ENCODE measurements around the gene PDE11A. TPM values are rescaled to one million over a fixed set of nuclear protein-coding genes. Genes with fewer than 3 reads are reported as not detected.

PDE11A gene
- total and polyA plus RNA-seq, 4 donors = 0.03 to 1.2 (median 0.58) TPM

DNA sequence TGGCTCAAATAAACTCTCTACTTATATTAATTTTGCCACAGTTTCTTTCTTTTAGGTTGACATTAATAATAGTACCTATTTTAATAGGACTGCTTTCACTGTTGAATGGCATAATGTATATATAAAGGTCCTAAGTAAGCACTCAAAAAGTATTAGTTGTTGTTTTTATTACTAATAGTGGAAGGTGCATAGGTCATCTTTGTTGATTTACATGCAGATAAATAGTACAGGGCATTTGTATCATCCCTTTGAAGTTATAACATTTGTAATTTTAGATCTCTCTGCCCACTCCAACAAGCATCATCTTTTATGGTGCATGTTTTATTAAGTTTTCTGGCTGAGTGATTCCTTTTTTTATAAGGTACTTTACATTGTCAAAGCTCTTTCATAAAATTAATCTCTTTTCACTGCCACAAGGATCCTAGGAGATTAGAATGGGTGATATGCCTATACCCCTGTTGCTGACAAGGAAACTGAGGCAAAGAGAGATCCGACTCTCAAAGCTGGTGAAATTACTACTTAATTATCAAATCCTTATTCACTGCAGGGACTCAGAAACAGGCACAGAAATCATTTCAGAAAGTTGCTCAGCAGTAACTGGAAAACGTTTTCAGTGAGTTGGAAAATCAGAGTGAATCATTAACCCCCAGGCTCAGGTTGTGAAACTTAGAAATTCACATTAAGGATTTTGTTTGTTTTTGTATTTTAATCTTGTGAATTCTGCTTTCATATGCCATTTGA is 380.4 kb downstream of the PDE11A start:
- 48 to 59% methylated on average over 2 of the region's 2 CpGs for WGBS, 2 donors
- no peaks in the 10 kb centered on the region for H3K4me1 ChIP-seq (ENCODE audit: control insufficient read depth in 1 of 2, insufficient read depth in 2 of 2, low read length in 2 of 2)
- DNase-seq (no peak), ATAC-seq (ENCODE audit: low FRiP score) (no peak)
- H3K27me3 ChIP-seq (ENCODE audit: control insufficient read depth in 1 of 2, insufficient read depth in 2 of 2, low read length in 1 of 2) = no peaks in the 10 kb centered on the region
- H3K36me3 ChIP-seq (ENCODE audit: control insufficient read depth in 1 of 2, insufficient read depth in 2 of 2, low read length in 1 of 2) = no peaks in the 10 kb centered on the region
- H3K27ac ChIP-seq (ENCODE audit: low read depth in 1 of 2, low read length in 2 of 2) = no peak overlapping the region
- H3K4me3 ChIP-seq (ENCODE audit: low read length in 2 of 2) = no peak overlapping the region
- peaks cover 1% of the 10 kb centered on the region for H3K9me3 ChIP-seq (ENCODE audit: control insufficient read depth, low read length)
- intact Hi-C loops (cut with DNase I) = loop anchor here in 1 of 2 donors (10.0 kb wide), 1 partner anchor 153 kb away; no protein-coding TSS in a partner anchor

DNA sequence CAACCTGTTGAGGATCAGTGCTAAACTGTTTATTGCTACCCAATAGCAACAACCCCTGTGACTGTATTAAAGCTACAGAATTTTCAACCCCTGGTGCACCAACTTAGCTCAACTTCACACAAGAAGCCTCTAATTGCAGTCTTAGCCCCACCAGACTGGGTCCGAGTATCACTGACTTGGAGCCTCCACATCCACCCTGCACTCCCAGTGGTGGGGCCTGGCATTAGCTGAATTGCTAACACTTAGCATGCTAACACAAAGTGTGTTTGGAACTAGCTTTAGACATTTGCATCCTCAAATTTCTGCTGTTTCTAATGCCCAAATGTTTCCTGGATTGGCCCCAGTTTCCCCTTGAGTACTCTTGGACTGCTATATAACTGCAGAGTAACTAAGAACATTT is 381.4 kb downstream of the PDE11A start:
- DNase-seq = no peak
- intact Hi-C loops (cut with DNase I) = loop anchor here in 1 of 2 donors (10.0 kb wide), 1 partner anchor 154 kb away; no protein-coding TSS in a partner anchor
- ATAC-seq (ENCODE audit: low FRiP score) = no peak
- Histone ChIP-seq H3K4me3 (ENCODE audit: low read length in 2 of 2) (no peak overlapping the region), H3K27ac (ENCODE audit: low read depth in 1 of 2, low read length in 2 of 2) (no peak overlapping the region), H3K27me3 (ENCODE audit: control insufficient read depth in 1 of 2, insufficient read depth in 2 of 2, low read length in 1 of 2) (no peaks in the 10 kb centered on the region), H3K36me3 (ENCODE audit: control insufficient read depth in 1 of 2, insufficient read depth in 2 of 2, low read length in 1 of 2) (no peaks in the 10 kb centered on the region), H3K9me3 (ENCODE audit: control insufficient read depth, low read length) (peaks cover 1% of the 10 kb centered on the region), H3K4me1 (ENCODE audit: control insufficient read depth in 1 of 2, insufficient read depth in 2 of 2, low read length in 2 of 2) (no peaks in the 10 kb centered on the region)
- 0% methylated on average over 1 of the region's 1 CpG for WGBS, 2 donors

DNA sequence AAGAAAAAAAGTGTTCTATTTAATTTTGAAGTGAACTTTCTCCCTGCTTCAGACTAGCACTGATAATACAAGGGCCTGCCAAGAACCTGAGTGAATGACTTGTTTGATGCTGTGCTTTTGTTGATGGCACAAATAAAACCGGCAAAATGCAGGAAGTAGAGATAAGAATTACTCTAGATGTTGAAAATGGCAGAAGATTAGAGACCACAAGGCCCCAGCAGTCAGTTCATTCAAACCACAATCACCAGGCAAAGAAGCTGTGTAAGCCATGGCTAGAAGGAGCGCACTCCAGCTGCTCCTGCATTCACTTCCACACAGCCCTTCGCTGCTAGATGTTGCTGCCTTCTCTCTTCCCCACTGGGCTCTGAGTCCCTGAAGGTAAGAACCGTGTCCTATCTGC is 383.0 kb downstream of the PDE11A start:
- DNase-seq (no peak), ATAC-seq (ENCODE audit: low FRiP score) (no peak)
- Histone ChIP-seq H3K4me1 (ENCODE audit: control insufficient read depth in 1 of 2, insufficient read depth in 2 of 2, low read length in 2 of 2) (no peaks in the 10 kb centered on the region), H3K27ac (ENCODE audit: low read depth in 1 of 2, low read length in 2 of 2) (no peak overlapping the region), H3K27me3 (ENCODE audit: control insufficient read depth in 1 of 2, insufficient read depth in 2 of 2, low read length in 1 of 2) (no peaks in the 10 kb centered on the region), H3K4me3 (ENCODE audit: low read length in 2 of 2) (no peak overlapping the region), H3K36me3 (ENCODE audit: control insufficient read depth in 1 of 2, insufficient read depth in 2 of 2, low read length in 1 of 2) (no peaks in the 10 kb centered on the region), H3K9me3 (ENCODE audit: control insufficient read depth, low read length) (peaks cover 1% of the 10 kb centered on the region)
- intact Hi-C loops (cut with DNase I) = loop anchor here in 1 of 2 donors (10.0 kb wide), 1 partner anchor 155 kb away; no protein-coding TSS in a partner anchor
- WGBS, 2 donors = 66 to 77% methylated on average over 4 of the region's 4 CpGs

DNA sequence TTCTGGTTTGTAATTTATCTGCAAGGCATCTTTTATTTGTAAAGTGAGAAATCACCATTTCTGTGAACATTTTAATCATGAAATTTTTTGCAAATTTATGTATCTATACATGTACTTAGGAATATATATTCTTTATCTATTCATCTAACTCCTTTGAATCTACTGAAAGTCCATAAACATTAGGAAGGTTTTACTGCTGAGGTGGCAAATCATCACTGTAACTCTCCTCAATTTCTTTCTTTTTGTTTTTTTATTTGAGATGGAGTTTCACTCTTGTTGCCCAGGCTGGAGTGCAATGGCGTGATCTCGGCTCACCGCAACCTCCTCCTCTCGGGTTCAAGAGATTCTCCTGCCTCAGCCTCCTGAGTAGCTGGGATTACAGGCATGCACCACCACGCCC is 383.7 kb downstream of the PDE11A start:
- Histone ChIP-seq H3K27me3 (ENCODE audit: control insufficient read depth in 1 of 2, insufficient read depth in 2 of 2, low read length in 1 of 2) (no peaks in the 10 kb centered on the region), H3K27ac (ENCODE audit: low read depth in 1 of 2, low read length in 2 of 2) (no peak overlapping the region), H3K36me3 (ENCODE audit: control insufficient read depth in 1 of 2, insufficient read depth in 2 of 2, low read length in 1 of 2) (no peaks in the 10 kb centered on the region), H3K4me3 (ENCODE audit: low read length in 2 of 2) (no peak overlapping the region), H3K9me3 (ENCODE audit: control insufficient read depth, low read length) (peaks cover 1% of the 10 kb centered on the region), H3K4me1 (ENCODE audit: control insufficient read depth in 1 of 2, insufficient read depth in 2 of 2, low read length in 2 of 2) (no peaks in the 10 kb centered on the region)
- DNase-seq (no peak), ATAC-seq (ENCODE audit: low FRiP score) (no peak)
- WGBS, 2 donors = 93 to 97% methylated on average over 5 of the region's 5 CpGs
- intact Hi-C loops (cut with DNase I) = no loop called here

DNA sequence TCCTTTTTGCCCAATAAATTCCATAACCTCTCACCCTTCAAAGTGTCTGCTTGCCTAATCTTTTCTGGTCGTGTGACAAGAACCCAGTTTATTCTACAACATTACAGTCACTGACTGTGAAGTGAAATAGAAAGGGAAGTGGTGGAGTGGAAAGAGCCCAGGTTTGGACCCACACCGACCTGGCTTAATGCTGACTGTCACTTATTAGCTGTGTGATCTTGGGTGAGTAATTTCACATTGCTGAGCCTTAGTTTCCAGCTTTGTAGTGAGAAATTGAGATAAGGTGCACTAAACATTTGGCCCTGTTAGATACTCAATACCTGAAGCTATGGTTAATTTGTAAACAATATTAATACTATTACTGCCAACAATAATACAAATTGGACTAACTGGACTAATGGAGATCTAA is 388.9 kb downstream of the PDE11A start:
- 49 to 50% methylated on average over 2 of the region's 2 CpGs for WGBS, 2 donors

DNA sequence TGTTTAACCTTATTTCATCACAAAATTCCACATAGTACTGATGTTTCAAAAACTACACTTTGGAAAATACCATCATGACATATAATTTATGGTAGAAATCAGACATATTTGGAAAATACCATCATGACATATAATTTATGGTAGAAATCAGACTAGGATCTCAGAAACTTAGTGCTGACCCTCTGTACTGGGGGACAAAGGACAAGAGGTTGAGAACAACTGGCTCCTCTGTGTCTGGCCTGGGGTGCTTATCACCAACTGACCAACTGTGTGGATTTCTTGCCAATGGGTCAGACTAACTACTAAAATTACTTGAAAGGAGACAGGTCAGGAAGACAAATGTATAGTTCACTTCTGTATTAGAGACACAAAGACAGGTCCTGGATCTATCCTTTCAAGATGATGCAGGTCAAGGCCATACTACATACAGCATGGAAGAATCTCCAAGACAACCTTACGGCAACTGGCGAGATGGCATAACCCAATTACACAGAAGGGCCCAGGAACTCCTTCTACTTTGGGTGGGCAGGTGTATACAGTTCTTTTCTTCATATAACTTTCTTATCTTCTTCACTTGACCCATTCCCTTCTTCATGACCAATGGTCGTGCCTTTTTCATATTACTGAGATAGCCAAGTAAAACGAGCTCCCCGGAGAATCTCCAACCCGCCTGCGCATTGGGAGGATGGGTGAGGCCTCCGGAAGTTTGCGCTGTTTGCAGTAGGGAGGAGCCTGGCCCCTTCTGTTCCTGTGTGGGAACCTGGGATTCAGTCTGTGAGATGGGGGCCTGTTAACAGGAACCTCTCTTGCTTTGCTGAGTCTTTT is 389.5 kb downstream of the PDE11A start:
- intact Hi-C loops (cut with DNase I) = no loop called here

More for the DNA sequence above, 388.9 kb downstream of the PDE11A start:
- ATAC-seq (ENCODE audit: low FRiP score) (no peak), DNase-seq (no peak)
- Histone ChIP-seq H3K36me3 (ENCODE audit: control insufficient read depth in 1 of 2, insufficient read depth in 2 of 2, low read length in 1 of 2) (no peaks in the 10 kb centered on the region), H3K9me3 (ENCODE audit: control insufficient read depth, low read length) (peaks cover 1% of the 10 kb centered on the region), H3K27ac (ENCODE audit: low read depth in 1 of 2, low read length in 2 of 2) (no peak overlapping the region), H3K27me3 (ENCODE audit: control insufficient read depth in 1 of 2, insufficient read depth in 2 of 2, low read length in 1 of 2) (no peaks in the 10 kb centered on the region), H3K4me1 (ENCODE audit: control insufficient read depth in 1 of 2, insufficient read depth in 2 of 2, low read length in 2 of 2) (no peaks in the 10 kb centered on the region), H3K4me3 (ENCODE audit: low read length in 2 of 2) (no peak overlapping the region)
- intact Hi-C loops (cut with DNase I) = no loop called here

DNA sequence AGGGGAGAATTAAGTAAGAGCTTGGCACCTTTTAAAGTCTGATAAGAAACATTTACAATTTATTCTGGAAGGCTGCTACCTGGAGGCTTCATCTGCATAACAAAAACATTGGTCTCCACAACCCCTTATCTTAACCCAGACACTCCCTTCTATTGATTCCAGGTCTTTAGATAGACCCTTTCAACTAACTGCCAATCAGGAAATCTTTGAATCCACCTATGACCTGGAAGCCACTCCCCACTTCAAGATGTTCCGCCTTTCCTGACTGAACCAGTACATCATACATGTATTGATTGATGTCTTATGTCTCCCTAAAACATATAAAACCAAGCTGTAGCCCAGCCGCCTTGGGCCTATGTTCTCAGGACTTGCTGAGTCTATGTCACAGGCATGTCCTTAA is 390.6 kb downstream of the PDE11A start:
- Histone ChIP-seq H3K4me1 (ENCODE audit: control insufficient read depth in 1 of 2, insufficient read depth in 2 of 2, low read length in 2 of 2) (no peaks in the 10 kb centered on the region), H3K27ac (ENCODE audit: low read depth in 1 of 2, low read length in 2 of 2) (no peak overlapping the region), H3K9me3 (ENCODE audit: control insufficient read depth, low read length) (no peaks in the 10 kb centered on the region), H3K4me3 (ENCODE audit: low read length in 2 of 2) (no peak overlapping the region), H3K36me3 (ENCODE audit: control insufficient read depth in 1 of 2, insufficient read depth in 2 of 2, low read length in 1 of 2) (no peaks in the 10 kb centered on the region), H3K27me3 (ENCODE audit: control insufficient read depth in 1 of 2, insufficient read depth in 2 of 2, low read length in 1 of 2) (no peaks in the 10 kb centered on the region)
- intact Hi-C loops (cut with DNase I) = no loop called here
- WGBS, 2 donors = 92 to 99% methylated on average over 2 of the region's 2 CpGs
- DNase-seq (no peak), ATAC-seq (ENCODE audit: low FRiP score) (no peak)

More for the DNA sequence above, 389.5 kb downstream of the PDE11A start:
- H3K36me3 ChIP-seq (ENCODE audit: control insufficient read depth in 1 of 2, insufficient read depth in 2 of 2, low read length in 1 of 2) = no peaks in the 10 kb centered on the region
- no peaks in the 10 kb centered on the region for H3K27me3 ChIP-seq (ENCODE audit: control insufficient read depth in 1 of 2, insufficient read depth in 2 of 2, low read length in 1 of 2)
- H3K4me1 ChIP-seq (ENCODE audit: control insufficient read depth in 1 of 2, insufficient read depth in 2 of 2, low read length in 2 of 2) = no peaks in the 10 kb centered on the region
- H3K4me3 ChIP-seq (ENCODE audit: low read length in 2 of 2) = no peak overlapping the region
- no peak overlapping the region for H3K27ac ChIP-seq (ENCODE audit: low read depth in 1 of 2, low read length in 2 of 2)
- DNase-seq (no peak), ATAC-seq (ENCODE audit: low FRiP score) (no peak)
- 84 to 85% methylated on average over 9 of the region's 9 CpGs for WGBS, 2 donors
- H3K9me3 ChIP-seq (ENCODE audit: control insufficient read depth, low read length) = peaks cover 1% of the 10 kb centered on the region

DNA sequence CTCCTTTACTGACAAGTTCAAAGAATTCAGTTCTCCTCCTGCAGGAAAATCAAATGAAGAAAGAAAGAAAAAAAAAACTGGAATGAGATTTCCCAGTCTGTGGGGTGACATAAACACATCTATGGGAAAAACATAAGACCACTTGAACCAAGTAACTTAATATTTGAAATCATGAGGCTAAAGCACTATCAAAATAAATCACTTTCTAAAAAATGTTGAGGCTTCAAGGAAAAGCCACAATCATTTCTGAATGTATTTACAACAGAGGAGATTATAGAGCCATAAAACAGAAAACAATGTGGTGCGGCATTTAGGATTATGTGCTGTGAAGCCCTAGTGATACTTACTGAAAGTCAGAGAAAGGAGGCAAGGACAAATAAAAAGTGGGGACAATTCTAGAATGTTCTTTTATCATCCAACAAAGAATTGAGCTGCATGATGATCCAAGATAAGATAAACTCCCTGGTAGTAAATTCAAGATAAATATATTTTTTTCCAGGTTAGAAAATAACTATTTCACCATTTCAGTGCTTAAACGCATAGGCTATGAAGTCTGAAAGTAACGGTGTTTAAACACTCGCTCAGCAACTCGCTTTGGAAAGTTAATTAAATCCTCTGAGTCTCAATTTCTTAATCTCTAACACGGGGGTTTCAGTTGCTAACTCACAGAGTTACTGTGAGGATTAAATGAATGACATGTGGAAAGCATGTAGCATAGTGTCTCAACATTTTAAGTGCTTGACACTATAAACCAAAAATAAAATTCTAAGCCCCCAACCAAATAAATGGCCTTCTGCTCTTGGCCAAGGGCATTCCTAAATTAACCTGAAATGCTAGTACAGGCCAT is 391.5 kb downstream of the PDE11A start:
- ATAC-seq (ENCODE audit: low FRiP score) = no peak
- WGBS, 2 donors = 91 to 95% methylated on average over 6 of the region's 6 CpGs
- DNase-seq = no peak

More for the DNA sequence above, 391.5 kb downstream of the PDE11A start:
- no peak overlapping the region for H3K4me3 ChIP-seq (ENCODE audit: low read length in 2 of 2)
- intact Hi-C loops (cut with DNase I) = no loop called here
- H3K9me3 ChIP-seq (ENCODE audit: control insufficient read depth, low read length) = no peaks in the 10 kb centered on the region
- no peaks in the 10 kb centered on the region for H3K27me3 ChIP-seq (ENCODE audit: control insufficient read depth in 1 of 2, insufficient read depth in 2 of 2, low read length in 1 of 2)
- H3K36me3 ChIP-seq (ENCODE audit: control insufficient read depth in 1 of 2, insufficient read depth in 2 of 2, low read length in 1 of 2) = no peaks in the 10 kb centered on the region
- H3K27ac ChIP-seq (ENCODE audit: low read depth in 1 of 2, low read length in 2 of 2) = no peak overlapping the region
- no peaks in the 10 kb centered on the region for H3K4me1 ChIP-seq (ENCODE audit: control insufficient read depth in 1 of 2, insufficient read depth in 2 of 2, low read length in 2 of 2)
